ENCODE measurements around the gene RBM10.

Gene RBM10

DNA sequence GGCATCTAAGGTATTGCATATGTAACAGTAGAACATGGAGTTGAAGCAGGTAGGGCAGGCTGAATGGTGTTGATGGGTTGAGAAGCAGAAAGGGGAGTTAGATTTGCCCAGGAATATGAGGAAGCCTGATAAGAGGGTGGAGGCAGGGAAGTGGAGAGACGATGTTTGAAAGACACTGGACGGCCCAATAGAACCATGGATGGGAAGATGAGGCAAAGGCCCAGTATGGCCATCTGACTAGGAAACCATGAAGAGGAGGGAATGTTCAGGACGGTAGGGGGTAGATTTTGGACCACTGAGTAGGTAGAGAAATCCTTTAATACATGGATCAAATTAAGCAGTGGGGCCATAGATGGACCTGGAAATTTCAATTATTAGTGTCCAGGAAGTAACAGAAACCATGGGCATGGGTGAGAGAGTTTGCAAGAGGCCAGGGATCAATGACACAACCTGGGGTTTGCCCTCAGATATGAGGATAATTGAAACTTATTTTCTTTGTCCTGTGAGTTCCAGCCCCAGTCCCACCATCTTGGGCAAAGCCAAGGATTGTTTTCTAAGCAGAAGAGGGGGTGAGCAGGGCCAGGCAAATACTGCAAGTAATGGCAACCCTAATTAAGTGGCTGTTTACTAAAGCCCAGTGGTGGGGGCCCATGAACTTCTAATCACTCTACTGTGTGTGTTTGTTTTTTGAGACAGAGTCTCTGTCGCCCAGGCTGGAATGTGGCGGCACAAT lies 85.3 kb downstream of the RBM10 start:
- Mint-ChIP-seq H3K9me3 (no peaks in the 10 kb centered on the region), H3K27me3 (ENCODE audit: low read depth, poor library complexity) (no peaks in the 10 kb centered on the region), H3K4me1 (peaks cover 40% of the 10 kb centered on the region), H3K27ac (peak overlapping the region; percentile 39), H3K36me3 (ENCODE audit: low read depth) (peaks cover 49% of the 10 kb centered on the region), H3K4me3 (no peak overlapping the region)
- no peak for DNase-seq
- TF ChIP-seq, protein P1, sequence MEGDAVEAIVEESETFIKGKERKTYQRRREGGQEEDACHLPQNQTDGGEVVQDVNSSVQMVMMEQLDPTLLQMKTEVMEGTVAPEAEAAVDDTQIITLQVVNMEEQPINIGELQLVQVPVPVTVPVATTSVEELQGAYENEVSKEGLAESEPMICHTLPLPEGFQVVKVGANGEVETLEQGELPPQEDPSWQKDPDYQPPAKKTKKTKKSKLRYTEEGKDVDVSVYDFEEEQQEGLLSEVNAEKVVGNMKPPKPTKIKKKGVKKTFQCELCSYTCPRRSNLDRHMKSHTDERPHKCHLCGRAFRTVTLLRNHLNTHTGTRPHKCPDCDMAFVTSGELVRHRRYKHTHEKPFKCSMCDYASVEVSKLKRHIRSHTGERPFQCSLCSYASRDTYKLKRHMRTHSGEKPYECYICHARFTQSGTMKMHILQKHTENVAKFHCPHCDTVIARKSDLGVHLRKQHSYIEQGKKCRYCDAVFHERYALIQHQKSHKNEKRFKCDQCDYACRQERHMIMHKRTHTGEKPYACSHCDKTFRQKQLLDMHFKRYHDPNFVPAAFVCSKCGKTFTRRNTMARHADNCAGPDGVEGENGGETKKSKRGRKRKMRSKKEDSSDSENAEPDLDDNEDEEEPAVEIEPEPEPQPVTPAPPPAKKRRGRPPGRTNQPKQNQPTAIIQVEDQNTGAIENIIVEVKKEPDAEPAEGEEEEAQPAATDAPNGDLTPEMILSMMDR (IDR thresholded peaks at IDR 0.05) = no peak

- DNase-seq = no peak
- Mint-ChIP-seq H3K9me3 (no peaks in the 10 kb centered on the region), H3K27me3 (ENCODE audit: low read depth, poor library complexity) (no peaks in the 10 kb centered on the region), H3K4me1 (peaks cover 49% of the 10 kb centered on the region), H3K36me3 (ENCODE audit: low read depth) (peaks cover 44% of the 10 kb centered on the region), H3K4me3 (peak overlapping the region; percentile 62), H3K27ac (peak overlapping the region; percentile 74)
- TF ChIP-seq, protein P1 (IDR thresholded peaks at IDR 0.05) = no peak
Observed at GRCh38 chrX:47231167-47231566, 86.1 kb downstream of the RBM10 start.

DNA sequence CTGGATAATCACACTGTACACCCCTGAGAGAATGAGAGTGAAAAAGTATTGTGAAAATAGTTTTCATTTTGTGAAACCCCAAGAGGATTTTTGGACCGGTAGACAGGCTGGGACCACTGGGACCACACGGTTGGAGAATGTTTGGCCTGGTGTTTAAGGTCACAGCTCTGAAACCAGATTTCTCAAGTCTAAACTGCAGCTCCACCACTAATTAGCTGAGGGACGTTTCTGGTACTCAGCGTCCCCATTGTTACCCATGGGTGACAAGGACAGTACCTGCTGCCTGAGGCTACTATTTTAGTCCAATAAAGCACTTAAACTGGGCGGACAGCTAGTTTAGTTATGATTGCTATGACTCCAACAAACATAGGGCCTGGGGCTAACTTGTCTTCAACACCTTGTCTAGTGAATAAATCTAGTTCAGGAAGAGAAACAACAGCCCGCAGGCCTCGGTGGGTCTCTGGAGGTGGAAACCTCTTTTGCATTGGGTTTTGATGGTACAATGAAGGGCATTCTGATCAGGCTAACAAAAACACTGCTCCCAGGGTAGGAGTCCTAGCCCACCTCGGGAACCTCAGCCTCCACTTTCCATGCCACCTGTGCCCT lies 87.3 kb downstream of the RBM10 start:
- TF ChIP-seq, protein P1 (IDR thresholded peaks at IDR 0.05) = no peak
- Mint-ChIP-seq H3K27ac (peak overlapping the region; percentile 100), H3K4me1 (peaks cover 60% of the 10 kb centered on the region)

GRCh38 chrX:47232803-47233332 lies 87.8 kb downstream of the RBM10 start, which contains the start of gene USP11:
Gene USP11, plus strand, starts transcription at chrX:47233009. Its CDS starts 35 bp downstream, at chrX:47233044.
- peaks cover 65% of the 10 kb centered on the region for H3K4me1 Mint-ChIP-seq
- no peaks in the 10 kb centered on the region for H3K9me3 Mint-ChIP-seq
- peak within 1 kb of the TSS; percentile 100 for H3K27ac Mint-ChIP-seq
- H3K27me3 Mint-ChIP-seq (ENCODE audit: low read depth, poor library complexity) = no peaks in the 10 kb centered on the region
- no peak for DNase-seq
- H3K4me3 Mint-ChIP-seq = peak within 1 kb of the TSS; percentile 93
- peaks cover 31% of the 10 kb centered on the region for H3K36me3 Mint-ChIP-seq (ENCODE audit: low read depth)
- TF ChIP-seq, protein P1 (IDR thresholded peaks at IDR 0.05) = no peak

More for the DNA sequence above, 87.3 kb downstream of the RBM10 start:
- no peaks in the 10 kb centered on the region for H3K9me3 Mint-ChIP-seq
- peak overlapping the region; percentile 93 for H3K4me3 Mint-ChIP-seq
- no peak for DNase-seq
- no peaks in the 10 kb centered on the region for H3K27me3 Mint-ChIP-seq (ENCODE audit: low read depth, poor library complexity)
- H3K36me3 Mint-ChIP-seq (ENCODE audit: low read depth) = peaks cover 33% of the 10 kb centered on the region

DNA sequence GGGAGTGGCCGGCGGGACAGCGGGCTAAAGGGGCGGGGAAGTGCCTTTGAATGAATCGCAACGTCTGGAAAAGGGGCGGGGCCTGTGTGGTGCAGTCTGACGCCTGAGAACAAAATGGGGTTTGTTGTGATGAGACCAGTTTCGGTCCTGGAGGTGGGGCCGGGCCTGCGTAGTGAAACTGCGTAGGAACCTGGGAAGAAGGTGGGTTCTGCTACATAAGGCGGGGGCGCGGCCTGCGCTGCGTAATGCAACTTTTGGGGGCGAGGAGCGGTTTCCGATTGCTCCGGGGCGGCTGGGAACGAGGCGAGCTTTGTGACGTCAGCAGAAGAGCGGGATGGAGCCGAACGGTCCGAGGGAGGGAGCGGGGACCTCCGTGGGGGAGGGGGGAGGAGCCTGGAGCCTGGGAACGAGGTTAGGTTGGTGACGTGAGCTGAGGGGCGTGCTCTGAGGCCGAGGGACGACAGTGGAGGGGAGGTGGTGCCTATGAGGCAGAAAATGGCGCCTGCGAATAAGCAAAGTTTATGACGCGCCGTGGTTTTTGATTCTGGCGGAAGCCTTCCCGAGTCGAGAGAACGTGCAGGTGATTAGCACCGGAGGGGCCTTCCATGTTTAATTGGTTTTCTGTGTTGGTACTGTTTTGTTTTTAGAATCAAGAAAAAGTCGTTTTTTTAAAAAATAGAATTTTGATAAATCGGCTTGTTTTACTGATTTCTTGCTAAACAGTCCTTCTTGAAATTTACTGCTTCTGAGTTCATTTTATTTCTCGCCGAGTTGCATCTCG lies 88.5 kb downstream of the RBM10 start:
- Mint-ChIP-seq H3K4me3 (peak overlapping the region; percentile 93), H3K27me3 (ENCODE audit: low read depth, poor library complexity) (no peaks in the 10 kb centered on the region), H3K36me3 (ENCODE audit: low read depth) (peaks cover 24% of the 10 kb centered on the region), H3K27ac (peak overlapping the region; percentile 100), H3K9me3 (no peaks in the 10 kb centered on the region), H3K4me1 (peaks cover 65% of the 10 kb centered on the region)
- TF ChIP-seq, protein P1 (IDR thresholded peaks at IDR 0.05) = no peak
- DNase-seq = peak; percentile 98
